CD8-positive, alpha-beta memory T cell (primary cell): ENCODE data around the gene TSPAN11. TPM values are rescaled to one million over a fixed set of nuclear protein-coding genes. Genes with fewer than 3 reads are reported as not detected.
A peak's percentile ranks its signal among the peaks of the same experiment; 100 is the strongest.

ENCODE experiments used
- CTCF ChIA-PET: fragments of 350-600 bp; sonication (Branson Sonifier 250); formaldehyde crosslinking; loops from one replicate; lab custom pipeline; 2021; ENCODE audit warnings: antibody characterized with exemption; lab: Charles Lee
- POLR2A ChIA-PET: fragments of 350-600 bp; sonication (Branson Sonifier 250); formaldehyde crosslinking; loops from one replicate; lab custom pipeline; 2021; ENCODE audit warnings: antibody characterized with exemption; lab: Charles Lee
- DNase-seq, 5 donors: peaks; one replicate each; pipeline versions ENCODE4 v3.0.0 to v3.0.0-alpha.2; 2020 to 2022; ENCODE audit warnings: mixed read lengths in 1 of 5
- H3K27ac ChIP-seq: one replicate; pipeline ENCODE4 v1.7.0; 2013; ENCODE audit warnings: low read depth, mild to moderate bottlenecking, low read length, moderate library complexity
- H3K27me3 ChIP-seq: 2 replicates; pipeline ENCODE4 v1.7.0; 2013; ENCODE audit warnings: low read length, mild to moderate bottlenecking; ENCODE audit not compliant: insufficient read depth, poor library complexity, severe bottlenecking
- H3K36me3 ChIP-seq: 2 replicates; pipeline ENCODE4 v1.7.0; 2013; ENCODE audit warnings: mild to moderate bottlenecking, low read length, moderate library complexity; ENCODE audit not compliant: insufficient read depth
- H3K4me1 ChIP-seq: 2 replicates; pipeline ENCODE4 v1.7.0; 2013; ENCODE audit warnings: mild to moderate bottlenecking, low read length, moderate library complexity; ENCODE audit not compliant: insufficient read depth
- H3K4me3 ChIP-seq: 2 replicates; pipeline ENCODE4 v1.7.0; 2013; ENCODE audit warnings: mild to moderate bottlenecking, low read length
- H3K9me3 ChIP-seq: 2 replicates; pipeline ENCODE4 v1.7.0; 2013; ENCODE audit warnings: mild to moderate bottlenecking, low read length
- H3K27ac Mint-ChIP-seq, 8 donors: one replicate each; pipeline ENCODE4 v1.8.0; 2020 to 2021; ENCODE audit warnings: mixed read lengths in 8 of 8, mild to moderate bottlenecking in 6 of 8, inconsistent platforms in 3 of 8, moderate library complexity in 3 of 8
- H3K27me3 Mint-ChIP-seq, 2 donors: one replicate each; pipeline ENCODE4 v1.8.0; 2020 to 2021; ENCODE audit warnings: mixed read lengths in 2 of 2, mild to moderate bottlenecking in 1 of 2, moderate library complexity in 1 of 2
- H3K36me3 Mint-ChIP-seq, 3 donors: one replicate each; pipeline ENCODE4 v1.8.0; 2020 to 2021; ENCODE audit warnings: mixed read lengths in 3 of 3, inconsistent platforms in 1 of 3, mild to moderate bottlenecking in 1 of 3
- H3K4me1 Mint-ChIP-seq, 3 donors: one replicate each; pipeline ENCODE4 v1.8.0; 2020 to 2021; ENCODE audit warnings: mixed read lengths in 3 of 3, inconsistent platforms in 1 of 3, mild to moderate bottlenecking in 1 of 3
- H3K4me3 Mint-ChIP-seq, 7 donors: one replicate each; pipeline ENCODE4 v1.8.0; 2020 to 2021; ENCODE audit warnings: mixed read lengths in 7 of 7, mild to moderate bottlenecking in 6 of 7, moderate library complexity in 4 of 7, inconsistent platforms in 2 of 7
- H3K9me3 Mint-ChIP-seq, 5 donors: one replicate each; pipeline ENCODE4 v1.8.0; 2020 to 2022; ENCODE audit warnings: mixed read lengths in 5 of 5, mild to moderate bottlenecking in 3 of 5, moderate library complexity in 2 of 5, inconsistent platforms in 1 of 5
- polyA plus RNA-seq: library from polyadenylated mRNA; unstranded; fragments of 300-500 nt; fragmentation: Illumina TruSeq; gene quantifications from one replicate; pipeline ENCODE4 v1.2.3, GENCODE V29; 2021
- total RNA-seq, 2 experiments: library from RNA; stranded (reverse); gene quantifications; one replicate each; pipeline ENCODE4 v1.2.3, GENCODE V29; 2021

The TSPAN11 gene
- total and polyA plus RNA-seq, 3 experiments from 2014 or later: not detected

DNA sequence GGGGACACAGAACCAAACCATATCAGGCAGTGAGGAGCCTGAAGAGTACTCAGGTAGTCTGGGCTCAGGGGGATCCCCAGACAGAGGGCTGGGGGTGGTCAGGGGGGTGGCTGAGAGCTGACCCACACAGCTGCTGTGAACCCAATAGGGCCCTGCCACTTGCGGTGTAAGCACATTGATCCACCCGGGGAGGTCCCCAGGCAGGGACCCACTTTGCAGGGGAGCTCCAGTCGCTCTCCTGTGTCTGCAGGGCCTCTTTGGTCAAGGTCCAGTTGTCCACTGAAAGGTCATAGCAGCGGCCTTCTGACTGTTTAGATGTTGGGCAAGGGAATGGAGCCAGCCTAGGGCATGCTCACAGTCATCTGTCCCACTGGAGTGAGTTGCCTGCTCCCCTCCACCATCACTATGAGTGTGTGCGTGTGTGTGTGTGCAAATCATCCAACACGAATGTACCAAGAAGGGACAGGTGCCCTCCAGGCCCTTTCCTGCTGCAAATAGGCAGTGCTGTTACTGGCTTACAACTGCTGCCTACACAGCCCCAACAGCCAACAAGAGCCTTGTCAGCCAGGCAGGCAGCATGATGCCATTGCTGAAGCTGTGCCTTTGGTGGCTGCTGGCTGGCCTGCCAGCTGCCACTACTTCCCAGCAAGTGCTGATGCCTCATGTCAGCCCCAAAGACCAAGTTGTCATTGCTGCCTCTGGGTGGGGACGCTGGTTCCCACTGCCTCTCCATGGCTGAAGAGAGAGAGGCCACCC lies 71.3 kb downstream of the TSPAN11 start:
- Histone ChIP-seq H3K9me3 (no peaks in the 10 kb centered on the region), H3K4me3 (no peak overlapping the region), H3K27ac (no peak overlapping the region), H3K36me3 (no peaks in the 10 kb centered on the region), H3K4me1 (no peaks in the 10 kb centered on the region), H3K27me3 (no peaks in the 10 kb centered on the region)
- no peaks in the 10 kb centered on the region for H3K9me3 Mint-ChIP-seq
- no peak for DNase-seq
- ChIA-PET CTCF (no interaction called here), POLR2A (no interaction called here)
- H3K27me3 Mint-ChIP-seq: peaks cover 2 to 7% of the 10 kb centered on the region in 2 donors
- H3K27ac Mint-ChIP-seq: no peak overlapping the region
- H3K36me3 Mint-ChIP-seq: no peaks in the 10 kb centered on the region
- no peak overlapping the region for H3K4me3 Mint-ChIP-seq
- no peaks in the 10 kb centered on the region for H3K4me1 Mint-ChIP-seq

GRCh38 chr12:30999011-30999410 lies 72.5 kb downstream of the TSPAN11 start:
- POLR2A ChIA-PET: no interaction called here
- H3K36me3 ChIP-seq: no peaks in the 10 kb centered on the region
- Mint-ChIP-seq H3K4me1 (no peaks in the 10 kb centered on the region), H3K36me3 (no peaks in the 10 kb centered on the region), H3K27ac (no peak overlapping the region), H3K9me3 (no peaks in the 10 kb centered on the region), H3K27me3 (peaks cover 5 to 10% of the 10 kb centered on the region in 2 donors), H3K4me3 (no peak overlapping the region)
- no peak overlapping the region for H3K27ac ChIP-seq
- H3K9me3 ChIP-seq: no peaks in the 10 kb centered on the region
- CTCF ChIA-PET: no interaction called here
- no peak overlapping the region for H3K4me3 ChIP-seq
- no peaks in the 10 kb centered on the region for H3K27me3 ChIP-seq
- DNase-seq: no peak
- no peaks in the 10 kb centered on the region for H3K4me1 ChIP-seq

GRCh38 chr12:30999723-31000122 lies 73.2 kb downstream of the TSPAN11 start:
- H3K9me3 ChIP-seq: no peaks in the 10 kb centered on the region
- H3K36me3 Mint-ChIP-seq: no peaks in the 10 kb centered on the region
- ChIA-PET POLR2A (no interaction called here), CTCF (no interaction called here)
- DNase-seq: no peak
- H3K4me3 ChIP-seq: no peak overlapping the region
- no peaks in the 10 kb centered on the region for H3K4me1 ChIP-seq
- no peak overlapping the region for H3K4me3 Mint-ChIP-seq
- no peaks in the 10 kb centered on the region for H3K27me3 ChIP-seq
- no peaks in the 10 kb centered on the region for H3K9me3 Mint-ChIP-seq
- no peaks in the 10 kb centered on the region for H3K4me1 Mint-ChIP-seq
- no peak overlapping the region for H3K27ac Mint-ChIP-seq
- peaks cover 6 to 15% of the 10 kb centered on the region in 2 donors for H3K27me3 Mint-ChIP-seq
- H3K36me3 ChIP-seq: no peaks in the 10 kb centered on the region
- H3K27ac ChIP-seq: no peak overlapping the region

DNA sequence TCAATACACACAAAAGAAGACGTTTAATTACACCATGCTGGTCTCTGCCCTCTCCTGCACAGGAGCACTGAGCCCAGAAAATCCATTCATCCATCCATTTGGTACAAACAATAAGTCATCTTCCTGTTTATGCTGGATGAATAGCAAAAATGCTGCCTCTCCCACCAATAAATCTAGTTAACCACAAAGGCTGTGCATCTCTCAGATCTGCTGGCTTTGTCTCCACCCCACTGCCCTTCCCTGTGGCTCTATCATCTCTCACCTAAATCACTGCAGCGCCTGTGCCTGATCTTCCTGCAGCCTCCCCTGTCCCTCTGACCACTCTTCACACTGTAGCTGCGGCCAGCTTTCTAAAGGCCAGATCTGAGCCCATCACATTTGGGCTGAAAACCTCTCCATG lies 74.2 kb downstream of the TSPAN11 start:
- H3K27ac ChIP-seq: no peak overlapping the region
- no peaks in the 10 kb centered on the region for H3K4me1 Mint-ChIP-seq
- no peak overlapping the region for H3K4me3 Mint-ChIP-seq
- H3K4me1 ChIP-seq: no peaks in the 10 kb centered on the region
- no peak overlapping the region for H3K4me3 ChIP-seq
- H3K9me3 ChIP-seq: no peaks in the 10 kb centered on the region
- H3K27ac Mint-ChIP-seq: peak overlapping the region in 1 of 8 donors; percentile 2
- ChIA-PET CTCF (no interaction called here), POLR2A (no interaction called here)
- H3K36me3 ChIP-seq: no peaks in the 10 kb centered on the region
- peaks cover 8 to 18% of the 10 kb centered on the region in 2 donors for H3K27me3 Mint-ChIP-seq
- H3K9me3 Mint-ChIP-seq: no peaks in the 10 kb centered on the region
- H3K36me3 Mint-ChIP-seq: no peaks in the 10 kb centered on the region
- H3K27me3 ChIP-seq: no peaks in the 10 kb centered on the region
- DNase-seq: no peak

- no peak overlapping the region for H3K27ac ChIP-seq
- no peaks in the 10 kb centered on the region for H3K9me3 ChIP-seq
- no peaks in the 10 kb centered on the region for H3K36me3 ChIP-seq
- H3K4me1 ChIP-seq: no peaks in the 10 kb centered on the region
- peak overlapping the region in 1 of 7 donors; percentile 48 for H3K4me3 Mint-ChIP-seq
- H3K4me3 ChIP-seq: no peak overlapping the region
- H3K36me3 Mint-ChIP-seq: no peaks in the 10 kb centered on the region
- ChIA-PET CTCF (no interaction called here), POLR2A (no interaction called here)
- H3K27ac Mint-ChIP-seq: no peak overlapping the region
- H3K27me3 ChIP-seq: no peaks in the 10 kb centered on the region
- no peak for DNase-seq
- H3K4me1 Mint-ChIP-seq: no peaks in the 10 kb centered on the region
- peaks cover 9 to 16% of the 10 kb centered on the region in 2 donors for H3K27me3 Mint-ChIP-seq
- H3K9me3 Mint-ChIP-seq: no peaks in the 10 kb centered on the region
Measured at GRCh38 chr12:31001581-31002360, 75.2 kb downstream of the TSPAN11 start.

- Mint-ChIP-seq H3K27ac (no peak overlapping the region), H3K36me3 (no peaks in the 10 kb centered on the region), H3K9me3 (no peaks in the 10 kb centered on the region), H3K4me1 (no peaks in the 10 kb centered on the region), H3K27me3 (peaks cover 11 to 15% of the 10 kb centered on the region in 2 donors), H3K4me3 (no peak overlapping the region)
- no peaks in the 10 kb centered on the region for H3K4me1 ChIP-seq
- H3K9me3 ChIP-seq: no peaks in the 10 kb centered on the region
- ChIA-PET CTCF (no interaction called here), POLR2A (no interaction called here)
- no peak overlapping the region for H3K27ac ChIP-seq
- no peaks in the 10 kb centered on the region for H3K36me3 ChIP-seq
- no peak for DNase-seq
- H3K4me3 ChIP-seq: no peak overlapping the region
- H3K27me3 ChIP-seq: no peaks in the 10 kb centered on the region
Measured at GRCh38 chr12:31002361-31002725, 75.8 kb downstream of the TSPAN11 start.

DNA sequence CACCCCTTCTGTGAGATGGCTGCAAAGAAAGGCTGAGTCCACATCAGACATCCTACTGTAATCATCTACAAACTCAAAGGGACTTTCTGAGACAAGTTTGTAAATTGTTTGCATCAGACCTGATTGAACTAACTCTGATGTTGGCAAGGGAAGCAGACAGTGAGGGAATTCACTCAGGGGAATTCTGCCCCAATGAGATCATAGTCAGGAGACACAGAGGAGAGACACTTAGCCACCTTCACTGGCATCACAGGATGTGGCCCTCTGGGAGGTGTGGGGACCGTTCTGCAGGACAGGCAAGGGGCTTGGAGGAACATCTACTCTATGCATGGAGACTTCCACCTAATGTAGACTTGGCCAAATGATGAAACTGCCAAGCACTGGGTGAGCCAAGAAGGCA lies 76.5 kb downstream of the TSPAN11 start:
- no peak overlapping the region for H3K4me3 Mint-ChIP-seq
- Histone ChIP-seq H3K9me3 (no peaks in the 10 kb centered on the region), H3K4me1 (no peaks in the 10 kb centered on the region), H3K27me3 (no peaks in the 10 kb centered on the region), H3K36me3 (no peaks in the 10 kb centered on the region), H3K27ac (no peak overlapping the region), H3K4me3 (no peak overlapping the region)
- H3K4me1 Mint-ChIP-seq: no peaks in the 10 kb centered on the region
- POLR2A ChIA-PET: no interaction called here
- peaks cover 11 to 15% of the 10 kb centered on the region in 2 donors for H3K27me3 Mint-ChIP-seq
- no peaks in the 10 kb centered on the region for H3K9me3 Mint-ChIP-seq
- CTCF ChIA-PET: no interaction called here
- H3K36me3 Mint-ChIP-seq: no peaks in the 10 kb centered on the region
- DNase-seq: no peak
- H3K27ac Mint-ChIP-seq: no peak overlapping the region

GRCh38 chr12:31003861-31004640 lies 77.5 kb downstream of the TSPAN11 start:
- H3K36me3 Mint-ChIP-seq: no peaks in the 10 kb centered on the region
- no peaks in the 10 kb centered on the region for H3K4me1 Mint-ChIP-seq
- ChIA-PET CTCF (no interaction called here), POLR2A (no interaction called here)
- peaks cover 0 to under 1% (median 0%) of the 10 kb centered on the region in 5 donors for H3K9me3 Mint-ChIP-seq
- Histone ChIP-seq H3K27ac (no peak overlapping the region), H3K27me3 (no peaks in the 10 kb centered on the region), H3K36me3 (no peaks in the 10 kb centered on the region), H3K4me3 (no peak overlapping the region), H3K9me3 (no peaks in the 10 kb centered on the region), H3K4me1 (no peaks in the 10 kb centered on the region)
- no peak overlapping the region for H3K27ac Mint-ChIP-seq
- no peak for DNase-seq
- H3K4me3 Mint-ChIP-seq: no peak overlapping the region
- H3K27me3 Mint-ChIP-seq: peaks cover 11 to 15% of the 10 kb centered on the region in 2 donors
